ENCODE measurements around the gene WDR83.

WDR83 gene

DNA sequence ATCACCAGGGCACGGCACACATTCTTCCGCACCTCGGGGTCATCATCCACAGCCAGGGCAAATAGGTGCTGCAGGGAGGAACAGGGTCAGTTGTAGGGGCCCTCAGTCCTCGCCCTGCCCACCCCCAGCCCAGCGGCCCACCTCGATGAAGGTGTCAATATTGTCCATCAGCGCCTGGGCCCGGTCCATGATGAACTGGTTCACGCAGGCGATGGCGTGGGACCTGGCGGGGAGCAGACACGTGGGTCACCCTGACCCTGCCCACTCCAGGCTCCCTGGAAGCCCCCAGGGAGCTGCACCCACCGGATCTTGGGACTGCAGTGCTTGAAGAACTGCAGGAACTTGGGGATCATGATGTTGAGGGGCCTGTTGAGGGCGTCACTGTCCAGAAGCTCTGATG is 48.5 kb downstream of the WDR83 start:
- no peak for DNase-seq (ENCODE audit: low spot score)

DNA sequence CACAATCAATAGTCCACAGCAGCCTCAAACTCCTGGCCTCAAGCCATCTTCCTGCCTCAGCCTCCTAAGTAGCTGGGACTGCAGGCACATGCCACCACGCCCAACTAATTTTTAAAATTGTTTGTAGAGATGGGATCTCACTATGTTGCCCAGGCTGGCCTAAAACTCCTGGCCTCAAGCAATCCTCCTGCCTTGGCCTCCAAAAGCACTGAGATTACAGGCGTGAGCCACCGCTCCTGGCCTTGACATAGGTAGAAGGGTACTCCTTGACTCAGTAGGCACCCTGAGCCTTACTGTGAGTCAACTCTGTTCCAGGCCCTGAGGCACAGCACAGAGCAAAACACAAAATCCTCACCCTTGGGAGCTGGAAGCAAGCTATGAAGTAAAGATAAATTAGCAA is 49.3 kb downstream of the WDR83 start:
- DNase-seq (ENCODE audit: low spot score) = no peak

DNA sequence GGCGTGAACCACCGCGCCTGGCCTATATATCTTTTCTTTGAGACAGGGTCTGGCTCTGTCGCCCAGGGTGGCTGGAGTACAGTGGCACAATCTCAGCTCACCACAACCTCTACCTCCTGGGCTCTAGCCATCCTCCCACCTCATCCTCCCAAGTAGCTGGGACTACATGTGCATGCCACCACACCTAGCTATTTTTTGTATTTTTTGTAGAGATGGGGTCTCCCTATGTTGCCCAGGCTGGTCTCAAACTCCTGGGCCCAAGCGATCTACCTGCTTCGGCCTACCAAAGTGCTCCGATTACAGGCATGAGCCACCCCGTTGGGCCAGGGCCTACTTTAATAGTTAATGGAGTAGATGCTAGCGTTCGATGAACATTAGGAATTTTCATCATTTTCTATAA is 53.7 kb downstream of the WDR83 start:
- no peak for DNase-seq (ENCODE audit: low spot score)

DNA sequence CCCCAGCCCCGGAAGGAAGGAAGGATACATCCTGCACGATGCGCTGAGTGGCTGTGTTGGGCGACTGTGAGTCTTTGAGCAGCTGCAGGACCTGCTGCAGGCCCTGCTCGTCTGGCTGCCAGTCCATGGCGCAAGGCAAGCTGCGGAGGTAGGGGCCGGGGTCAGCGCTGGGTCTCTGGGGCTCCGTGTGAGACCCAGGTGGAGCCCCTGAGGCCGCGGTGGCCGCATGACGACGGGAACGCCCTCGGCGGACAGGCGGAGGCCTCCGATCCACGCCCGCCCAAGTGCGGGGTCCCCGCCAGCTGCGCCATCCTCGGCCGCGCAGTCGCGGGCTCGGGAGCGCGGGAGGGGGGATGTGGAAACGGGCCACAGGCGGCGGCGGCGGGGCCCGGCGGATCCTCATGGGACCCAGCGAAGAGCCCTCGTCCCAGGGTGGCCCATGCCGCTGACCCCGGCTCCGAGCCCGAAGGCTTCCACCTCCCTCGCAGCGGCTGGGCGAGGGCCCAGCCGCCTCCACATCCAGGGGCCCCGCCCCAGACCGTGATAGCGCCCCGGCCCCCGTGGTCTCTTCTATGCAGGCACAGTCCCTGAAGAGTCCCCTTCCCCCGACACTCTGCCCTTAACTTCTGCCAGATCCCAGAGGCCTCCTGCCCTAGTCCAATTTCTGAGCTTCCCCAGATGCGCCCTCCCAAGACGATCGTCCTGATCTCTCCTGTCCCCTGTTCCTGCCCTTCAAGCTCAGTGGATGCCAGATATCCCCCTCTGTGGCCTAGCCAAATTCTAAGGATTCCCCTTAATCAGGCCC is 54.4 kb downstream of the WDR83 start:
- DNase-seq (ENCODE audit: low spot score) = peak; percentile 47

DNA sequence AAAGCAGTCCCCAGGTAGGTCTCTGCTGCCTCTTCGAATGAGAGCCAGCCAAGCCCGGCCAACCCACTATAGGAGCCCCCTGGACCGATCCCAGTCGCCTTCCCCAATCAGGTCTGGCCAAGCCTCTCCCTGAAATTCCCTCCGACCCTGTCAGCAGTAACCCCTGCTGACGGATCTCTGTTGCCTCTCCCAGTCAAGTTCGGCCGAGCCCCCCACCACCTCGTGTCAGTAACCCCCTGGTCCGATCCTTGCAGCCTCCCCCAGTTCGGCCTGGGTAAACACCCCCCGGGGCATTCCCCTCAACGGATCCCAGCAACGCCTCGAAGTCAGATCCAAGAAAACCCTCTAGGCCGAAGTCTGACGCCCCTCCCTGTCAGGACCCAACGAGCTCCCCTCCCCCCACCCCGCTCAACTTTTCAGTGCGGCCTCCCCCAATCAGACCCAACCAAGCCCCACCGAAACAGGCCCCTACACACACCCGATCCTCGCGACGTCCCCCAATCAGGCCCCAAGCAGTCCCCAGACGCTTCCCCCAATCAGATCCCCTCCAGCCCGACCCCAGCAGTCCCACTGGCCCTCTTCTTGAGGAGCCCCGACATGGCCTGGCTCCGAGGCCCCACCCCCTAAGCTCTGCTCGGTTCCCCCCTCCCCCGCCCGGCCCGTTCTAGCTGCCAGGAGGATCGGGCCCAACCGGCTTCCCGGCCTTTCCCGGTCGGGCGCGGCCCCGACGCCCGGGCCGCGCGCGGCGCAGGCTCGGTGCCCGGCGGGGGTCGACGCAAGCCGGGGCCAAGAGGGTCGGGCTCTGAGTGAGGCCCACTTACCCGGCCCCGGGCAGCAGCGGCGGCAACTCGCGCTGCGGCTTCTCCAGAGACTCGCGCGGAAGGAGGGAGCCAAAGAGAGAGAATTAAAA is 55.3 kb downstream of the WDR83 start:
- peak; percentile 84 for DNase-seq (ENCODE audit: low spot score)

DNA sequence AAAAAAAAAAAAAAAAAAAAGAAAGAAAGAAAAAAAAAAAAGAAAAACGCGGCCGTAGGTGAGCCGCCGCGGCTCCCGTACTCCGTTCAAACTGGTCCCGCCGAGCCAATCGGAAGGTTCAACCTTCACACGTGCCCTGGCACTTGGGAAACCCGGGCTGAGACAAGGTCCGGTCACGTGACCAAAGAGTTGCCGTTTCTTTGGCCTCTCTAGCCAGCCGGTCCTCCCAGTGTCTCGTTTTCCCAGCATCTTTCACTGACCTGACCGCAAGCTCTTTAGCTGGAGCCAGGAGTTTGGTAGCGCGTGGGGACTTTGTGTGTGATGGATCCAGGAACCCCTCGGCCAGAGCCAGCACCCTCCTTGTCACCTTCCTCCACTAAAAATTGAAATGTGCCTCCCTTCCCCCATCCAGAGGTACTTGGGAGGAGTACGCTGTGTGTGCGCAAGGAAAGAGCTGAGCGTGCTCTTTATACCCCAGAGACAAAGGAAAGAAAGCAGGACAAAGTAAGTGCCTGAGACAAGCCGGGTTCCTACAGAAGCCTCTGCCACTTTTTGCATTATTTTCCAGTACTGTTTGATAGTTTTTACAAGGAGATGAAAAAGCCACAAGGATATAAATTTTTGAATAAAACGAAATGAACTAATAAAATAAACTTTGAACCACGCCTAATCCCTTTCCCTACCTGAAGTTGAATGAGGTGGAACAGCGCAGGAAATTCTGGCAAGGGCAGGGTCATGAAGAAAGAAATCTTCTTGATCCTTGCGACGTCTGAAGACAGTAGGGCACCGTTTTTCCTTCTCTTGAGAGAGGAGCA is 56.2 kb downstream of the WDR83 start:
- peak; percentile 97 for DNase-seq (ENCODE audit: low spot score)

DNA sequence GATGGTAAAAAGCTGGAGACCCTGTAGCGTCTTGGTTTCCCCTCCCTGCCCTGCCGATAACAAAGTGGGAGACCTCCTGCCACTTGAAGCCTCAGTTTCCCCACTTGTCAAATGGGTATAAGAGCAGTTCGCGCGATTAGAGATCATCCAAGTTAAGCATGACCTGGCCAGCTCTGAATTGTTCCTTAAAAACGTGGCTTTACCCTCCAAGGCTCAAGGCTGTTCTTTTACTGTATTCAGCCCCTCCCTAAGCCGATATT is 56.7 kb downstream of the WDR83 start:
- no peak for DNase-seq (ENCODE audit: low spot score)

DNA sequence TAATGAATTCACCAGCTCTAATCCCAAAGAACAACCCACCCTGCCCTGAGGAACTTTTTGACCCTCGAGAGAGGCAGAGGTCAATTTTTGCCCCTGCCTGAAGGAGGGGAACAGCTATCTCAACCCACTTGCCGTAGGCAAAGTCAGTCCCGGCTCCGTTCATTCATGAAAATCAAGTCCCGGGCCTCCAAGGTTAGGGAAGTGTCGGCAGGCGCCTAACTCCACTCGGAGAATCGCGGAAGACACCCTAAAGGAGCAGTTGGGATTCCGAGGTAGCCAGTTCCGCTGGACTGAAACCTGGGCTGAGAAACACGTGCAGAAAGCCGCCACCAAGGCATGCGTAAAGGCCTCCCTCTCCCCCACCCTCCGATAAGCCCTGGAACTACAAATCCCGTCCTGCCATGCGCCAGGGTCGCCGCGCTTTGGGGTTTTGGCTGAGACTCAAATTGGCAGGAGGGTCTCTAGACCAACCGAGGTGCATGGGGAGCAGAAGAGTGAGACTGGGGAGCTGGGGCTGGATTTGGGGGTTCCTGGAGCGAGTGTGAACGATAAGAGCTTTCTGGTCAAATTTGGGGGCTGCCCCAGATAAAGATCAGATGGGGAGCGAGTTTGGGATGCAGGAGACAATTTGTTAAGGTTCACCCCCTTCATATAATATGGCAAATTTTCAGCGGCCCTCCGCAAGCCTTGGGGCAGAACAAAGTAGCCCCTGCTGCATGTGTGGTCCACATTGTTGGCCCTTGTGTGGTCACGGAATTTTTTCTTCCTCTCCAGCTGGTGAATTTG is 57.2 kb downstream of the WDR83 start, which contains the start of gene TNPO2:
Gene TNPO2, minus strand, starts transcription at position 292 of the 786 bp plus-strand sequence. CDS start 2,955 bp downstream, outside the sequence.
- DNase-seq (ENCODE audit: low spot score) = peak; percentile 70

Measured in AG20443 (cell line).